B cell (primary cell): ENCODE results near the gene GPR78. TPM values are rescaled to one million over a fixed set of nuclear protein-coding genes. Genes with fewer than 3 reads are reported as not detected.

Experiments used
- ATAC-seq: fragments of 200-7000 bp; cut with Tn5 transposase; one replicate; pipeline ENCODE4 v1.10.0; 2021; ENCODE audit warnings: low read depth, mild to moderate bottlenecking, moderate number of reproducible peaks, moderate library complexity
- CTCF ChIA-PET: fragments of 350-600 bp; sonication (Branson Sonifier 250); formaldehyde crosslinking; loops from one replicate; lab custom pipeline; 2021; ENCODE audit warnings: antibody characterized with exemption, inconsistent platforms; lab: Charles Lee
- POLR2A ChIA-PET: fragments of 350-600 bp; sonication (Branson Sonifier 250); formaldehyde crosslinking; loops from one replicate; lab custom pipeline; 2021; ENCODE audit warnings: antibody characterized with exemption; lab: Charles Lee
- DNase-seq: peaks from one replicate; pipeline ENCODE4 v3.0.0; 2013
- H2AFZ ChIP-seq: 2 replicates; pipeline ENCODE4 v1.6.1; 2012; ENCODE audit warnings: mild to moderate bottlenecking, low read depth, low read length; ENCODE audit not compliant: insufficient read depth, poor library complexity, severe bottlenecking
- H3K27ac ChIP-seq, 2 donors: 1 replicate in 1 of 2; 2 replicates in 1 of 2; pipeline ENCODE4 v1.5.1; 2012 to 2013; ENCODE audit warnings: low read length in 2 of 2, mild to moderate bottlenecking in 2 of 2, moderate library complexity in 1 of 2
- H3K27me3 ChIP-seq, 4 experiments: fragments of 200-600 bp in 1 of 4; sonication (generic) in 1 of 4; replicated peaks in 1 of 4; 1 replicate in 2 of 4; 2 replicates in 2 of 4; pipeline versions ENCODE4 v1.6.1 to v1.7.0; 2013 to 2016; ENCODE audit warnings: low read length in 3 of 4, mild to moderate bottlenecking in 2 of 4, mixed read lengths in 1 of 4, moderate library complexity in 1 of 4; ENCODE audit not compliant: insufficient read depth in 4 of 4, control insufficient read depth in 3 of 4; ENCODE audit errors: control extremely low read depth in 1 of 4
- H3K36me3 ChIP-seq, 2 experiments: replicated peaks in 1 of 2; 1 replicate in 1 of 2; 2 replicates in 1 of 2; pipeline versions ENCODE4 v1.6.1 to v1.7.1; 2013; ENCODE audit warnings: low read length in 1 of 2; ENCODE audit not compliant: insufficient read depth in 2 of 2, control insufficient read depth in 1 of 2; ENCODE audit errors: control extremely low read depth in 1 of 2, extremely low read depth in 1 of 2
- H3K4me1 ChIP-seq, 2 donors: fragments of 200-600 bp in 1 of 2; sonication (generic) in 1 of 2; 1 replicate in 1 of 2; 2 replicates in 1 of 2; pipeline versions ENCODE4 v1.5.1 to v1.6.1; 2013 to 2017; ENCODE audit warnings: low read length in 2 of 2; ENCODE audit not compliant: control insufficient read depth in 2 of 2, insufficient read depth in 2 of 2
- H3K4me2 ChIP-seq: replicated peaks from 2 replicates; pipeline ENCODE3; 2012; ENCODE audit warnings: mild to moderate bottlenecking, low read depth, low read length; ENCODE audit not compliant: poor library complexity, severe bottlenecking
- H3K4me3 ChIP-seq, 5 experiments: fragments of 200-600 bp in 1 of 5; sonication (generic) in 1 of 5; 1 replicate in 3 of 5; 2 replicates in 2 of 5; pipeline versions ENCODE4 v1.5.1 to v1.7.0; 2011 to 2016; ENCODE audit warnings: low read length in 4 of 5, mild to moderate bottlenecking in 4 of 5, low read depth in 2 of 5, control low read depth in 1 of 5, moderate library complexity in 1 of 5; ENCODE audit not compliant: insufficient read depth in 1 of 5; ENCODE audit errors: control extremely low read depth in 1 of 5, extremely low read depth in 1 of 5
- H3K79me2 ChIP-seq: fragments of 200-600 bp; sonication (generic); one replicate; pipeline ENCODE4 v1.6.0; 2016; ENCODE audit warnings: low read length; ENCODE audit not compliant: control insufficient read depth, insufficient read depth
- H3K9ac ChIP-seq: fragments of 200-600 bp; sonication (generic); 2 replicates; pipeline ENCODE4 v1.6.1; 2017; ENCODE audit warnings: mild to moderate bottlenecking, low read length, moderate library complexity
- H3K9me3 ChIP-seq, 3 donors: one replicate each; pipeline versions ENCODE4 v1.6.1 to v1.7.1; 2013; ENCODE audit warnings: low read length in 2 of 3; ENCODE audit not compliant: control insufficient read depth in 2 of 3, insufficient read depth in 1 of 3; ENCODE audit errors: control extremely low read depth in 1 of 3
- H4K20me1 ChIP-seq: 2 replicates; pipeline ENCODE4 v1.6.0; 2012; ENCODE audit warnings: mild to moderate bottlenecking, low read length; ENCODE audit not compliant: insufficient read depth, control insufficient read depth, poor library complexity, severe bottlenecking
- H3K27ac Mint-ChIP-seq: one replicate; pipeline ENCODE4 v1.8.0; 2021; ENCODE audit warnings: mixed read lengths
- H3K27me3 Mint-ChIP-seq: one replicate; pipeline ENCODE4 v1.8.0; 2021; ENCODE audit warnings: mixed read lengths
- H3K4me1 Mint-ChIP-seq: one replicate; pipeline ENCODE4 v1.8.0; 2021; ENCODE audit warnings: mixed read lengths
- H3K4me3 Mint-ChIP-seq: one replicate; pipeline ENCODE4 v1.8.0; 2021; ENCODE audit warnings: mixed read lengths
- H3K9me3 Mint-ChIP-seq: one replicate; pipeline ENCODE4 v1.8.0; 2022; ENCODE audit warnings: mixed read lengths; ENCODE audit not compliant: insufficient read depth
- CTCF ChIP-seq: fragments of 200-600 bp; IDR thresholded peaks from one replicate; pipeline ENCODE4 v1.8.0; 2022; ENCODE audit warnings: antibody characterized with exemption, mild to moderate bottlenecking
- EZH2 ChIP-seq: IDR thresholded peaks from 2 replicates; pipeline ENCODE4 v1.6.1; 2012; ENCODE audit warnings: borderline replicate concordance, low read depth, mild to moderate bottlenecking, moderate library complexity, low read length; ENCODE audit not compliant: insufficient read depth, poor library complexity, severe bottlenecking
- WGBS: methylation state at CpG from one replicate; pipeline ENCODE4 v1.1.5; 2013; ENCODE audit warnings: missing lambda C conversion rate; ENCODE audit not compliant: insufficient coverage; 5-methylcytosine and 5-hydroxymethylcytosine counted together
- intact Hi-C: fragments of 100-400 bp; cut with micrococcal nuclease; formaldehyde crosslinking; loops from one replicate; pipeline ENCODE4 v1.10.0; 2022
- polyA plus RNA-seq: library from polyadenylated mRNA; depleted of rRNA; stranded (reverse); fragments of >200 nt; gene quantifications from 2 replicates; pipeline ENCODE4 v1.2.3, GENCODE V29; 2012
- total RNA-seq, 2 donors: library from RNA; stranded (reverse); fragments of 120-200 nt in 1 of 2; gene quantifications; 1 replicate in 1 of 2; 2 replicates in 1 of 2; pipeline versions ENCODE4 v1.2.3 to v1.2.4, GENCODE V29; 2013 to 2022

The GPR78 gene
- total and polyA plus RNA-seq, 2 donors (not counting 1 experiment from before 2014, with no cell fraction given) = not detected

- Histone ChIP-seq H3K4me1 (no peaks in the 10 kb centered on the region), H3K4me3 (no peak overlapping the region), H3K79me2 (no peaks in the 10 kb centered on the region), H4K20me1 (no peaks in the 10 kb centered on the region), H2AFZ (no peak overlapping the region), H3K4me2 (no peak overlapping the region), H3K9me3 (no peaks in the 10 kb centered on the region), H3K27ac (no peak overlapping the region), H3K36me3 (no peaks in the 10 kb centered on the region), H3K27me3 (no peaks in the 10 kb centered on the region), H3K9ac (no peak overlapping the region)
- Mint-ChIP-seq H3K9me3 (no peaks in the 10 kb centered on the region), H3K4me3 (no peak overlapping the region), H3K4me1 (no peaks in the 10 kb centered on the region), H3K27ac (no peak overlapping the region), H3K27me3 (no peaks in the 10 kb centered on the region)
- POLR2A ChIA-PET = no interaction called here
- DNase-seq = no peak
- CTCF ChIA-PET = no interaction called here
- TF ChIP-seq EZH2 = no peak
- TF ChIP-seq CTCF = no peak
- WGBS = 80% methylated on average over 9 of the region's 10 CpGs
- ATAC-seq = no peak
- intact Hi-C loops = no loop called here
These were observed 21.4 kb downstream of the GPR78 start for GRCh38 chr4:8601556-8601955.

GRCh38 chr4:8602686-8603430, 22.7 kb downstream of the GPR78 start:
- no peak overlapping the region for H3K9ac ChIP-seq
- H3K27me3 ChIP-seq = no peaks in the 10 kb centered on the region
- Mint-ChIP-seq H3K27me3 (no peaks in the 10 kb centered on the region), H3K9me3 (no peaks in the 10 kb centered on the region), H3K27ac (no peak overlapping the region), H3K4me1 (no peaks in the 10 kb centered on the region), H3K4me3 (no peak overlapping the region)
- TF ChIP-seq EZH2 (no peak), CTCF (no peak)
- no peak overlapping the region for H3K27ac ChIP-seq
- no peaks in the 10 kb centered on the region for H3K9me3 ChIP-seq
- ChIA-PET CTCF (no interaction called here), POLR2A (no interaction called here)
- no peaks in the 10 kb centered on the region for H3K36me3 ChIP-seq
- H4K20me1 ChIP-seq = no peaks in the 10 kb centered on the region
- no peak overlapping the region for H3K4me3 ChIP-seq
- 33% methylated on average over 14 of the region's 19 CpGs for WGBS
- no peak overlapping the region for H2AFZ ChIP-seq
- H3K79me2 ChIP-seq = no peaks in the 10 kb centered on the region
- ATAC-seq (no peak), DNase-seq (no peak)
- H3K4me2 ChIP-seq = no peak overlapping the region
- intact Hi-C loops = no loop called here
- no peaks in the 10 kb centered on the region for H3K4me1 ChIP-seq
